Vagina (tissue), 2 donors: Measurements from ENCODE around the gene ABHD2. TPM values are rescaled to one million over a fixed set of nuclear protein-coding genes. Genes with fewer than 3 reads are reported as not detected.

Source experiments
- DNase-seq, 2 donors: peaks; one replicate each; pipeline ENCODE4 v3.0.0-alpha.2; 2017; ENCODE audit errors: extremely low spot score in 2 of 2
- H3K27ac ChIP-seq: fragments of 200-600 bp; sonication (generic); one replicate; pipeline ENCODE4 v1.5.1; 2019
- H3K27me3 ChIP-seq: fragments of 200-600 bp; sonication (generic); one replicate; pipeline ENCODE4 v1.5.1; 2019
- H3K36me3 ChIP-seq, 2 donors: fragments of 200-600 bp; sonication (generic); one replicate each; pipeline ENCODE4 v1.5.1; 2017 to 2019
- H3K4me1 ChIP-seq: fragments of 200-600 bp; sonication (generic); one replicate; pipeline ENCODE4 v1.5.1; 2019
- H3K4me3 ChIP-seq, 2 donors: fragments of 200-600 bp; sonication (generic); 1 replicate in 1 of 2; 2 replicates in 1 of 2; pipeline ENCODE4 v1.5.1; 2016 to 2019
- H3K9me3 ChIP-seq: fragments of 200-600 bp; sonication (generic); one replicate; pipeline ENCODE4 v1.5.1; 2019
- CTCF ChIP-seq, 3 experiments: fragments of 450-650 bp in 2 of 3; fragments of 200-600 bp in 1 of 3; sonication (generic) in 1 of 3; IDR thresholded peaks; one replicate each; pipeline ENCODE4 v1.5.1; 2017 to 2019; ENCODE audit warnings: antibody characterized with exemption in 3 of 3, mild to moderate bottlenecking in 2 of 3, moderate library complexity in 2 of 3
- POLR2A ChIP-seq, 2 donors: fragments of 450-650 bp; IDR thresholded peaks; one replicate each; pipeline ENCODE4 v1.6.1; 2017; ENCODE audit warnings: antibody characterized with exemption in 2 of 2, mild to moderate bottlenecking in 2 of 2, moderate library complexity in 2 of 2
- POLR2AphosphoS5 ChIP-seq, 2 donors: sonication (generic); formaldehyde crosslinking; IDR thresholded peaks; one replicate each; pipeline ENCODE4 v1.9.0; 2017; ENCODE audit warnings: antibody characterized with exemption in 2 of 2, mild to moderate bottlenecking in 2 of 2, low read depth in 1 of 2; ENCODE audit not compliant: insufficient read depth in 1 of 2
- intact Hi-C: fragments of 100-400 bp; cut with DNase I; formaldehyde crosslinking; loops from one replicate; pipeline ENCODE4 v1.15.1; 2023
- total RNA-seq: library from RNA; depleted of rRNA; stranded (reverse); fragments of >200 nt; gene quantifications from one replicate; pipeline ENCODE4 v1.2.3, GENCODE V29; 2016

ABHD2 gene
- total RNA-seq, 1 donor from 2014 or later, result 33.6 TPM

DNA sequence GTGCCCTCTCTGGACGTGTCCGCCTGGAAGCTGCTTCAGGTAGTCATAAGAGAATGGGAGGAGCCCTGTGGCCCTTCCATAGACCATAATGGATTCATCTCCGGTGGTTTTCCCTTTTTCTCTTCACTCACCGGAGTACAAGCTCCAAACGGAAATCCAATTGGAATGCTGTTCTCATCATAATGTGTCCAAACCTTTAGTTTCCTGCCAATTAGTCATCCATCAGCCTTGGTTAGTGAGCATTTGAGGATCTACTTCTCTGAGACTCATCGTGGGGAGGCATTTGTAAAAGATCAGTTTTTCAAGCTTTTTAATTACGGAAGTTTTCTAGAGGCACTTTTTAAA is 34.9 kb downstream of the ABHD2 start:
- intact Hi-C loops, result no loop called here
- TF ChIP-seq CTCF (IDR thresholded peaks at IDR 0.05) (no peak), POLR2AphosphoS5 (IDR thresholded peaks at IDR 0.05; ENCODE audit: insufficient read depth in 1 of 2, low read depth in 1 of 2) (no peak), POLR2A (IDR thresholded peaks at IDR 0.05) (no peak)
- no peak for DNase-seq
- H3K27me3 ChIP-seq, result no peaks in the 10 kb centered on the region
- peaks cover 57% of the 10 kb centered on the region for H3K4me1 ChIP-seq
- H3K36me3 ChIP-seq, result peaks cover 0 to 6% of the 10 kb centered on the region in 2 donors
- no peak overlapping the region for H3K4me3 ChIP-seq
- H3K27ac ChIP-seq, result peak overlapping the region; percentile 22
- H3K9me3 ChIP-seq, result no peaks in the 10 kb centered on the region

DNA sequence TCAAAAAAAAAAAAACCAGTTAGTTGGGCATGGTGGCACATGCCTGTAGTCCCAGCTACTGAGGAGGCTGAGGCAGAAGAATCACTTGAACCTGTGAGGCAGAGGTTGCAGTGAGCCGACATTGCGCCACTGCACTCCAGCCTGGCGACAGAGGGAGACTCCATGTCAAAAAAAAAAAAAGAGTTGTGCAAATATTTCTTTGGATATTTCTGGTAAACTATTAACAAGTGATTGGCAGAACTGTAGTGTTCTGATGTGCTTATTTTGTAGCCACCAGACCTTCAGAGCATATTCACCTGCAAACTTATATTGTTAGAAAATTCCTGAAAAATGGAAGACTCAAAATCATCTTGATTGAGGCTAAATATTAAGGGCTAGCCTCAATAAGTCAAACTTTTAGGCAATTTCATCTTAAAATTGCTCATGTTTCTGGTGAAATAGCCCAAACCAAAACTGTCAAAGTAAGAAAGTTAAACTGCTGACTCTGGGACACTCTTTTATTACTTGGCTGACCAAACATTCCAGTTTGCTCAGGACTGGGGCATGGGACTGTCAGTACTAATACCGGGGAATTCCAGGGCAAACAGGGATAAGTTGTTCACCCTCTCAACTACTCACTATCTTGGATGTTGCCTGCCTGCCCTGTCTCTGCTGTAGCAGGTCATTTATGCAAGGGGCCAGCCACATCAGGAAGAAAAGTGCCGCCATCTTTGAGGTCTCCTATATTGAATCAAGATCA is 37.0 kb downstream of the ABHD2 start:
- Histone ChIP-seq H3K4me1 (peaks cover 49% of the 10 kb centered on the region), H3K4me3 (no peak overlapping the region), H3K36me3 (peaks cover 0 to 6% of the 10 kb centered on the region in 2 donors), H3K9me3 (no peaks in the 10 kb centered on the region), H3K27me3 (no peaks in the 10 kb centered on the region), H3K27ac (no peak overlapping the region)
- DNase-seq, result no peak
- intact Hi-C loops, result no loop called here
- TF ChIP-seq POLR2A (IDR thresholded peaks at IDR 0.05) (no peak), CTCF (IDR thresholded peaks at IDR 0.05) (no peak), POLR2AphosphoS5 (IDR thresholded peaks at IDR 0.05; ENCODE audit: insufficient read depth in 1 of 2, low read depth in 1 of 2) (no peak)

- no peak overlapping the region for H3K27ac ChIP-seq
Measured at GRCh38 chr15:89126009-89126408, 37.8 kb downstream of the ABHD2 start.

GRCh38 chr15:89127054-89127702 is 38.9 kb downstream of the ABHD2 start:
- no peaks in the 10 kb centered on the region for H3K27me3 ChIP-seq
- H3K4me3 ChIP-seq, result no peak overlapping the region
- no peak overlapping the region for H3K27ac ChIP-seq
- H3K4me1 ChIP-seq, result peaks cover 35% of the 10 kb centered on the region
- H3K36me3 ChIP-seq, result peaks cover 0 to 6% of the 10 kb centered on the region in 2 donors
- H3K9me3 ChIP-seq, result no peaks in the 10 kb centered on the region
- intact Hi-C loops, result no loop called here
- DNase-seq, result no peak
- TF ChIP-seq POLR2A (IDR thresholded peaks at IDR 0.05), result no peak

More at GRCh38 chr15:89126009-89126408, 37.8 kb downstream of the ABHD2 start:
- TF ChIP-seq CTCF (IDR thresholded peaks at IDR 0.05) (no peak), POLR2AphosphoS5 (IDR thresholded peaks at IDR 0.05; ENCODE audit: insufficient read depth in 1 of 2, low read depth in 1 of 2) (no peak), POLR2A (IDR thresholded peaks at IDR 0.05) (no peak)
- DNase-seq, result no peak
- H3K4me1 ChIP-seq, result peaks cover 41% of the 10 kb centered on the region
- no peaks in the 10 kb centered on the region for H3K9me3 ChIP-seq
- intact Hi-C loops, result no loop called here
- H3K4me3 ChIP-seq, result no peak overlapping the region
- no peaks in the 10 kb centered on the region for H3K27me3 ChIP-seq
- peaks cover 0 to 6% of the 10 kb centered on the region in 2 donors for H3K36me3 ChIP-seq

DNA sequence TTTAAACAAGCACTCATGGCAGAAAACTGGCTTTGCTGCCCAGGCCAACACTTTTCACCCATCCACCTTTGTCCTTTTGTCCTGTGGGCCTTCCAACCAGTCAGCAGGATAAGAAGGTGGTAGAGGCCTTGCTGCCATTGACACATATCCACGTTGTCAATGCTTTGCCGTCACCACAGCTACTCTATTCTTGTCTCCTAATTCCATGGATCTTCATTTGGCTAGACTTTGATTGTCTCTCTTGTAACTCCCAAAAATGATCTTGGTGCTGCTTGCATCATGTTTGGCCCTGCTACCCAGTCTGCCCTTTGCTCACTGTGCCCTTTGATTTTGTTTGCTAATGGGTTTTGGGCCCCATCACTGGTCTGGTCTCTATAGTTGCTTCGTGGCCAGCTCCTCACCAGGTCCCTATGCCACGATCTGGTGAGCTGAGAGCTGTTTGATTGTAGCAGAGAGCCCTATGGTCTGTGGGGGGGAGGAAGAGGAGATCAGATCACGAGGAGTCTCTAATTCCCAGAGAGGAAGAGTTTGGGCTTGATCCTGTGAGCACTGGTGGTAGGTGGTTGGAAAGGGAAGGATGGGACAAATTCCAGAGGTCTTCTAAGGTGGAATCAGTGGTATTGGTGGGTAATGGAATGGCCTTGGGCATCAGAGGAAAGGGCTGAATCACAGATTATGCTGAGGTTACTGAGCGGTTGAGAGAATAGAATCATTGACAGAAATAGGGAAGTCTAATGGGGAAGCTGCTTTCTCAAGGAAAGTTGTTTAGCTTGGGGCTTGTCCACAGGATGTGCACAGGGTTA is 40.3 kb downstream of the ABHD2 start:
- TF ChIP-seq CTCF (IDR thresholded peaks at IDR 0.05) (no peak), POLR2AphosphoS5 (IDR thresholded peaks at IDR 0.05; ENCODE audit: insufficient read depth in 1 of 2, low read depth in 1 of 2) (no peak), POLR2A (IDR thresholded peaks at IDR 0.05) (no peak)
- peaks cover 0 to 6% of the 10 kb centered on the region in 2 donors for H3K36me3 ChIP-seq
- peak overlapping the region; percentile 32 for H3K27ac ChIP-seq
- DNase-seq, result peak in 1 of 2 donors; percentile 80
- no peaks in the 10 kb centered on the region for H3K27me3 ChIP-seq
- intact Hi-C loops, result no loop called here
- peaks cover 30% of the 10 kb centered on the region for H3K4me1 ChIP-seq
- no peak overlapping the region for H3K4me3 ChIP-seq
- H3K9me3 ChIP-seq, result no peaks in the 10 kb centered on the region
